Measurements from ENCODE around the gene SMIM32. TPM values are rescaled to one million over a fixed set of nuclear protein-coding genes. Genes with fewer than 3 reads are reported as not detected.

Gene SMIM32
- not detected in 2 replicates for total RNA-seq

DNA sequence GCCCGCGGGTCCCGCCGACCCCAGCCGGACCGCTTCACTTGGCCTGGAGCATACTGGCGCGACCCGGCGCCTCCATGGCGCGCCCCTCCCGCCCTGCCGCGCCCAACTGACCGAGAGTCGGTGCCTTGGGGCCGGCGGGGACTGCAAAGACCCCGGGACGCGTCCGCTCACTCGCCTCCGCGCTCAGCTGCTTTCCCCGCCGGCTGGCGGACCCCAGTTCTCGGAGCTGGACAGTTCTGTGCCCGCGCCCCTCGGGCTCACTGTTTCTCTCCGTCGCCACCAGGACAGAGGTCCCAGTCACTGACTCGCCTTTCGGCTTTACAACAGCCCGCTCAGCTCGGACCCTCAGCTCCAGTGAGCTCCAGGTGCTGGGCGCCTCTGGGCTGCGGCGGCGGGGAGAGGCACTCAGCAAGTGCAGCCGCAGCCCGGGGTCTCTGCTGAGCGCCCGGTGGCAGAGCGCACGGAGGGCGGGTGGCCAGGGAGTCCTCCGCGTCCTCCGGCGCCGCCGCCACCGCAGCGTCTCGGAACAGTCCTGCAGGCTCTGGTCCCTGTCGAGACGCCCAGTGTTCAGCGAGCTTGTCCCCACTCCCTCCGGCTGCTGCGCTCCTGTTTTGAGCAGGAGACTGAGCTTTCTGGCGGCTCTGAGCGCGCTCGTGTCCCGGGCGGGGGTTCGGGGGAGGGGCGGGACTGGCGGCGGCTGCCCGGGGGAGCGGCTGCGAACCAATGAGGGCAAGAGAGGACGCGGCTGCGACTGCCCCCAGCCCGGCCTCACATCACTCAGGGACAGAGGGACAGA is at the start of gene SMIM32:
Gene SMIM32, minus strand, starts transcription at position 637 of the 796 bp plus-strand sequence. CDS start 638 bp downstream, outside the sequence.

Other genes with a start within 250 kb of the SMIM32 start
- not detected in 2 replicates for gene LECT2, start 238.2 kb downstream of the SMIM32 start, total RNA-seq
- 1,608 and 4,077 TPM in 2 replicates for gene TGFBI, start 164.2 kb downstream of the SMIM32 start, total RNA-seq
- 36.5 and 67.0 TPM in 2 replicates for gene SMAD5, start 60.3 kb downstream of the SMIM32 start, total RNA-seq
- gene TRPC7, start 172.4 kb upstream of the SMIM32 start, total RNA-seq = not detected in 2 replicates